Measurements from ENCODE around the gene TRIM63.

GRCh38 chr1:26084844-26085243, 17.4 kb upstream of the TRIM63 start:
- TF ChIP-seq, protein P1, sequence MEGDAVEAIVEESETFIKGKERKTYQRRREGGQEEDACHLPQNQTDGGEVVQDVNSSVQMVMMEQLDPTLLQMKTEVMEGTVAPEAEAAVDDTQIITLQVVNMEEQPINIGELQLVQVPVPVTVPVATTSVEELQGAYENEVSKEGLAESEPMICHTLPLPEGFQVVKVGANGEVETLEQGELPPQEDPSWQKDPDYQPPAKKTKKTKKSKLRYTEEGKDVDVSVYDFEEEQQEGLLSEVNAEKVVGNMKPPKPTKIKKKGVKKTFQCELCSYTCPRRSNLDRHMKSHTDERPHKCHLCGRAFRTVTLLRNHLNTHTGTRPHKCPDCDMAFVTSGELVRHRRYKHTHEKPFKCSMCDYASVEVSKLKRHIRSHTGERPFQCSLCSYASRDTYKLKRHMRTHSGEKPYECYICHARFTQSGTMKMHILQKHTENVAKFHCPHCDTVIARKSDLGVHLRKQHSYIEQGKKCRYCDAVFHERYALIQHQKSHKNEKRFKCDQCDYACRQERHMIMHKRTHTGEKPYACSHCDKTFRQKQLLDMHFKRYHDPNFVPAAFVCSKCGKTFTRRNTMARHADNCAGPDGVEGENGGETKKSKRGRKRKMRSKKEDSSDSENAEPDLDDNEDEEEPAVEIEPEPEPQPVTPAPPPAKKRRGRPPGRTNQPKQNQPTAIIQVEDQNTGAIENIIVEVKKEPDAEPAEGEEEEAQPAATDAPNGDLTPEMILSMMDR (IDR thresholded peaks at IDR 0.05), result no peak
- TF ChIP-seq POLR2A (IDR thresholded peaks at IDR 0.05), result no peak

Measured in body of pancreas (tissue), 4 donors.